ENCODE data around the gene DUSP15.

Gene DUSP15

DNA sequence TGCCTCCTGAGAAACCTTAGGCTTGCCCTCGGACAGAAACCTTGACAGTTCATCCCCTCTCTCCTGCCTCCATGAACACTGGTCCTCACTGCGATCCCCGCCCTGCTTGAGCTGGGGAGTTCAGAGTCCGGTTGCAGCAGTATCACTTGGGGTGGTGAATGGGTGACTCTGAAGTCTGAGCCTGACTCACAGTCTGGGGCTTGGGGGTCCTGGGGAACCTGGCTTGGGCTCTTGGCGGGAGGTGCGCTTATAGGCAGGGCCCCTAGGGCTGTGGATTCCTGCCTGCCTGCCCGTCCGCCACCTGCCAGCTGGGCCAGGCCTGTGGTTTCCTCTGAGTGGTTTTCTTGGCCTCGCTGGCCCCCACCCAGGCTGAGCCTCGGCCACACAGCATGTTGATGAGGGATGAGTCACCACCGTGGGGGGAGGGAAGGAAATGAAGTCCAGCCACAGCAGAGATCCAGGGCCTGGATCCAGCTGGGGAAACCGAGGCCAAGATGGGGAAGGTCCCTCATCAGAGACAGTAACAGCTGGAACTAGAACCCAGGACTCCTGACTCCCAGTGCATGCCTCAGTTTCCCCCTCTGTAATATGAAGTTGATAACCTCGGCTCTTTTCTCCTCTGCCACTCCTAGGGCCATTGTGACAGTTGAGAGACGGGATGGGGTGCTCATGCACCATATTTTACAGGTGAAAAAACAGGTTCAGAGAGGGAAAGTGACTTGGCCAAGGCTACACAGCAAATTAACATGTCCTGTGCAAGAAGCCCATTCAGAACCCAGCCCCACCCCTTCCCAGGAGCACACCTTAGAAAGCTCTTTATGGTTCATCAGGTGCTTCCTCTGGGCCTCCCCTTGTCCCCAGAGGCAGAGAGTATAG lies 34.1 kb downstream of the DUSP15 start:
- Histone ChIP-seq H3K4me3 (ENCODE audit: low read length) (no peak overlapping the region), H3K36me3 (replicated peaks; ENCODE audit: low read depth, low read length) (no peaks in the 10 kb centered on the region), H3K9me3 (ENCODE audit: insufficient read depth, low read length) (no peaks in the 10 kb centered on the region), H3K9ac (ENCODE audit: low read length) (no peak overlapping the region), H3K4me2 (ENCODE audit: low read length) (no peak overlapping the region), H4K20me1 (ENCODE audit: insufficient read depth, low read length) (no peaks in the 10 kb centered on the region), H3K27me3 (ENCODE audit: low read depth, low read length) (0 out of 2 replicates have a peak, but pooled peaks cover 3% of the 10 kb centered on the region), H3K27ac (ENCODE audit: low read length) (no peak overlapping the region), H2AFZ (ENCODE audit: low read depth, low read length) (no peak overlapping the region), H3K4me1 (ENCODE audit: low read length) (peaks cover 7% of the 10 kb centered on the region), H3K79me2 (ENCODE audit: low read length) (no peaks in the 10 kb centered on the region)
- TF ChIP-seq, protein P1, sequence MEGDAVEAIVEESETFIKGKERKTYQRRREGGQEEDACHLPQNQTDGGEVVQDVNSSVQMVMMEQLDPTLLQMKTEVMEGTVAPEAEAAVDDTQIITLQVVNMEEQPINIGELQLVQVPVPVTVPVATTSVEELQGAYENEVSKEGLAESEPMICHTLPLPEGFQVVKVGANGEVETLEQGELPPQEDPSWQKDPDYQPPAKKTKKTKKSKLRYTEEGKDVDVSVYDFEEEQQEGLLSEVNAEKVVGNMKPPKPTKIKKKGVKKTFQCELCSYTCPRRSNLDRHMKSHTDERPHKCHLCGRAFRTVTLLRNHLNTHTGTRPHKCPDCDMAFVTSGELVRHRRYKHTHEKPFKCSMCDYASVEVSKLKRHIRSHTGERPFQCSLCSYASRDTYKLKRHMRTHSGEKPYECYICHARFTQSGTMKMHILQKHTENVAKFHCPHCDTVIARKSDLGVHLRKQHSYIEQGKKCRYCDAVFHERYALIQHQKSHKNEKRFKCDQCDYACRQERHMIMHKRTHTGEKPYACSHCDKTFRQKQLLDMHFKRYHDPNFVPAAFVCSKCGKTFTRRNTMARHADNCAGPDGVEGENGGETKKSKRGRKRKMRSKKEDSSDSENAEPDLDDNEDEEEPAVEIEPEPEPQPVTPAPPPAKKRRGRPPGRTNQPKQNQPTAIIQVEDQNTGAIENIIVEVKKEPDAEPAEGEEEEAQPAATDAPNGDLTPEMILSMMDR (IDR thresholded peaks at IDR 0.05; ENCODE audit: low read depth, low read length), result no peak

DNA sequence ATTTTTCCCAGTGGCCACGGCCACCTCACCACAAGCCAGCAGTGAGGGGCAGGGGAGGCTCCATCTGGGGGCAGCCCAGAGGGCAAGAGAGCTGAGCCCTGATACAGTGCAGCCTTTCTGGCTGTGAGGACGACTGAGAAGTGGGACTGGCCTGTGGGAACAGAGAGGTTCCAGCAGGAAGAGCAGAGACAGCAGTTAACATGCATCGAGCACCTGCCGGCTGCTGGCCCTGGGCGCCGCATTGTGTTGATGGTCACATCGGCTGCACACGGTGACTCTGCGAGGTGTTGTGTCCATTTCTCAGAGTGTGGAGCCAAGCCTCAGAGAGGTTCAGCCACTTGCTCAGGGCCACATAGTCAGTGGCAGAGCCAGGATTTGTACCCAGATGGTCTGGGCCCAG lies 34.8 kb downstream of the DUSP15 start:
- H3K4me2 ChIP-seq (ENCODE audit: low read length), result no peak overlapping the region

DNA sequence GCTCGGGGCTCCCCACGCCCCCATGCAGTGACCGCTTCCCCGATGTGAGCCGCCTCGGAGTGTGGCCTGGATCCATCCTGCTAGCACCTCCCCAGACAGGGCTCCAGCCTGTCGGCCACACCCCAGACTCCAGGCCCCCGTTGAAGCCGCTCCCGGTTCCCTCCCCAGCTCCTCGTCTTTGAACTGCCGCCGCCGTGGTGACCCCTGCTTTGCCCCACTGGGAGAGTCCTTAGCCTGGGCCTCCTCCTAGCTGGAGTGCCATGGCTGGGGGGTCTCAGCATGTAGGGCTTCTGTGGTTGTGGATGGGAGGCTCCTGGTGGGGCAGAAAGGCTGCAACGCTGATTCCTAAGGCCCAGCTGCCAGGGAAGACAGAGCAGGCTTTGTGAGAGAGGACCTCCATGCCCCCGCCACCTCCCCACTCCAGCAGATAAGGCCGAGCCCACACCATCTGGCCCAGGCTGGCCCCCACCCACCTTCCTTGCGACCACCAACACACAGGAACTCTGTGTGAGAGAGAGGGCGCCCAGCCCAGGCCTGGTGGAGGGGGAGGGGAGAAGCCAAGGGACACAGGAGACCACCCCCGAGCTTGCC lies 36.3 kb downstream of the DUSP15 start:
- TF ChIP-seq EZH2phosphoT487 (IDR thresholded peaks at IDR 0.05; ENCODE audit: low read depth), result no peak
- TF ChIP-seq, protein P1 (IDR thresholded peaks at IDR 0.05; ENCODE audit: low read depth, low read length), result no peak
- Histone ChIP-seq H3K36me3 (replicated peaks; ENCODE audit: low read depth, low read length) (no peaks in the 10 kb centered on the region), H3K4me3 (ENCODE audit: low read length) (no peak overlapping the region), H3K9me3 (ENCODE audit: insufficient read depth, low read length) (no peaks in the 10 kb centered on the region), H2AFZ (ENCODE audit: low read depth, low read length) (no peak overlapping the region), H3K27ac (ENCODE audit: low read length) (no peak overlapping the region), H4K20me1 (ENCODE audit: insufficient read depth, low read length) (no peaks in the 10 kb centered on the region), H3K4me2 (ENCODE audit: low read length) (no peak overlapping the region), H3K79me2 (ENCODE audit: low read length) (no peaks in the 10 kb centered on the region), H3K4me1 (ENCODE audit: low read length) (peaks cover 7% of the 10 kb centered on the region), H3K9ac (ENCODE audit: low read length) (no peak overlapping the region), H3K27me3 (ENCODE audit: low read depth, low read length) (0 out of 2 replicates have a peak, but pooled peaks cover 3% of the 10 kb centered on the region)

More for the DNA sequence above, 34.8 kb downstream of the DUSP15 start:
- H3K79me2 ChIP-seq (ENCODE audit: low read length), result no peaks in the 10 kb centered on the region
- no peaks in the 10 kb centered on the region for H3K9me3 ChIP-seq (ENCODE audit: insufficient read depth, low read length)
- no peak overlapping the region for H3K4me3 ChIP-seq (ENCODE audit: low read length)
- 0 out of 2 replicates have a peak, but pooled peaks cover 3% of the 10 kb centered on the region for H3K27me3 ChIP-seq (ENCODE audit: low read depth, low read length)
- peaks cover 7% of the 10 kb centered on the region for H3K4me1 ChIP-seq (ENCODE audit: low read length)
- H3K27ac ChIP-seq (ENCODE audit: low read length), result no peak overlapping the region
- TF ChIP-seq EZH2phosphoT487 (IDR thresholded peaks at IDR 0.05; ENCODE audit: low read depth), result no peak
- TF ChIP-seq, protein P1 (IDR thresholded peaks at IDR 0.05; ENCODE audit: low read depth, low read length), result no peak
- no peaks in the 10 kb centered on the region for H3K36me3 ChIP-seq (replicated peaks; ENCODE audit: low read depth, low read length)
- H2AFZ ChIP-seq (ENCODE audit: low read depth, low read length), result no peak overlapping the region
- no peaks in the 10 kb centered on the region for H4K20me1 ChIP-seq (ENCODE audit: insufficient read depth, low read length)
- no peak overlapping the region for H3K9ac ChIP-seq (ENCODE audit: low read length)
